Lower leg skin (tissue), 3 donors: ENCODE data around the gene GRAMD4.

Experiments
- POLR2A ChIP-seq, 2 donors: fragments of 450-650 bp; IDR thresholded peaks; one replicate each; pipeline ENCODE4 v1.6.1; 2016 to 2017; ENCODE audit warnings: antibody characterized with exemption in 2 of 2, mild to moderate bottlenecking in 1 of 2, moderate library complexity in 1 of 2
- TF ChIP-seq, protein P1 (sequence below), 3 donors: fragments of 450-650 bp; IDR thresholded peaks; one replicate each; pipeline ENCODE4 v1.5.1; 2016; ENCODE audit warnings: antibody characterized with exemption in 3 of 3, mild to moderate bottlenecking in 3 of 3, moderate library complexity in 2 of 3

DNA sequence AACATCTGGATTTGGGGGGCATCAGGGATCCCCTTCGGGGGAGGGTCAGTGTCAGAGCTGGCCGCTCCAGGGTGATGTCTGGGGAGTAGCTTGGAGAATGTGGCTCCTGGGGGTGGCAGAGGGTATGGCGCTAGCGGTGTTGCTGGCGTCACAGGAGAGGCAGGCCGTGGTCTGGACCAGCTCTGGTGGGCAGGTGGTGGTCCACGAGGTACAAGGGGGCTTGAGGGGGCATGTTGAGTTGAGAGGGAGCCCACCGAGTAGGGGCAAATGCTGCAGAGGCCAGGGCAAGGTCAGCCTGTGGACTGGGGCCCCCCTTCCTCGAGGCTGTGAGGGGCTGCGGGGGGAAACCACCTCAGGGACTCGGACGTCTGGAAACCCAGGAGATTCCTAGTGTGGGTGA lies 8.6 kb downstream of the GRAMD4 start:
- TF ChIP-seq, protein P1, sequence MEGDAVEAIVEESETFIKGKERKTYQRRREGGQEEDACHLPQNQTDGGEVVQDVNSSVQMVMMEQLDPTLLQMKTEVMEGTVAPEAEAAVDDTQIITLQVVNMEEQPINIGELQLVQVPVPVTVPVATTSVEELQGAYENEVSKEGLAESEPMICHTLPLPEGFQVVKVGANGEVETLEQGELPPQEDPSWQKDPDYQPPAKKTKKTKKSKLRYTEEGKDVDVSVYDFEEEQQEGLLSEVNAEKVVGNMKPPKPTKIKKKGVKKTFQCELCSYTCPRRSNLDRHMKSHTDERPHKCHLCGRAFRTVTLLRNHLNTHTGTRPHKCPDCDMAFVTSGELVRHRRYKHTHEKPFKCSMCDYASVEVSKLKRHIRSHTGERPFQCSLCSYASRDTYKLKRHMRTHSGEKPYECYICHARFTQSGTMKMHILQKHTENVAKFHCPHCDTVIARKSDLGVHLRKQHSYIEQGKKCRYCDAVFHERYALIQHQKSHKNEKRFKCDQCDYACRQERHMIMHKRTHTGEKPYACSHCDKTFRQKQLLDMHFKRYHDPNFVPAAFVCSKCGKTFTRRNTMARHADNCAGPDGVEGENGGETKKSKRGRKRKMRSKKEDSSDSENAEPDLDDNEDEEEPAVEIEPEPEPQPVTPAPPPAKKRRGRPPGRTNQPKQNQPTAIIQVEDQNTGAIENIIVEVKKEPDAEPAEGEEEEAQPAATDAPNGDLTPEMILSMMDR (IDR thresholded peaks at IDR 0.05), result no peak
- no peak for TF ChIP-seq POLR2A (IDR thresholded peaks at IDR 0.05)
